SK-N-SH (cell line): ENCODE measurements around the gene FGD3. TPM values are rescaled to one million over a fixed set of nuclear protein-coding genes. Genes with fewer than 3 reads are reported as not detected.

ENCODE experiments used
- CTCF ChIA-PET: fragments of 300-600, 350-600 bp; formaldehyde crosslinking; extraction: SDS; loops from one replicate; lab custom pipeline; 2021; lab: Yijun Ruan, JAX
- POLR2A ChIA-PET: fragments of 350-600 bp; sonication (Branson Sonifier 250); formaldehyde crosslinking; extraction: SDS; loops from one replicate; lab custom pipeline; 2020; ENCODE audit warnings: antibody characterized with exemption, inconsistent platforms; lab: Yijun Ruan, JAX
- DNase-seq: peaks from one replicate; pipeline ENCODE4 v3.0.0; 2012
- H2AFZ ChIP-seq: fragments of 200-600 bp; sonication (generic); 2 replicates; pipeline ENCODE4 v1.8.1; 2016; ENCODE audit warnings: antibody characterized with exemption, mild to moderate bottlenecking, low read depth
- H3F3A ChIP-seq: fragments of 200-600 bp; sonication (generic); replicated peaks from 2 replicates; pipeline ENCODE3; 2016; ENCODE audit warnings: antibody characterized with exemption, mild to moderate bottlenecking; ENCODE audit not compliant: insufficient read depth
- H3K27ac ChIP-seq, 2 experiments: fragments of 200-500 bp in 1 of 2; fragments of 200-600 bp in 1 of 2; sonication (Bioruptor generic) in 1 of 2; sonication (generic), shearing (Covaris generic) in 1 of 2; 2 replicates each; pipeline versions ENCODE4 v1.5.1 to v1.6.1; 2014 to 2016; ENCODE audit warnings: low read depth in 2 of 2, inconsistent platforms in 1 of 2, low read length in 1 of 2, mild to moderate bottlenecking in 1 of 2, mixed read lengths in 1 of 2
- H3K27me3 ChIP-seq: fragments of 200-600 bp; sonication (generic), shearing (Covaris generic); 2 replicates; pipeline ENCODE4 v1.6.1; 2016; ENCODE audit warnings: mixed run types; ENCODE audit not compliant: insufficient read depth
- H3K36me3 ChIP-seq, 2 experiments: fragments of 200-500 bp in 1 of 2; fragments of 200-600 bp in 1 of 2; sonication (Bioruptor generic) in 1 of 2; sonication (generic) in 1 of 2; replicated peaks in 1 of 2; 2 replicates each; pipeline versions ENCODE3 to v1.5.1; 2014 to 2016; ENCODE audit warnings: low read length in 1 of 2, mild to moderate bottlenecking in 1 of 2; ENCODE audit not compliant: insufficient read depth in 2 of 2, control insufficient read depth in 1 of 2
- H3K4me1 ChIP-seq, 2 experiments: fragments of 200-500 bp in 1 of 2; fragments of 200-600 bp in 1 of 2; sonication (Bioruptor generic) in 1 of 2; sonication (generic), shearing (Covaris generic) in 1 of 2; 2 replicates each; pipeline versions ENCODE4 v1.5.1 to v1.6.1; 2014 to 2016; ENCODE audit warnings: low read depth in 1 of 2, low read length in 1 of 2, mixed run types in 1 of 2; ENCODE audit not compliant: insufficient read depth in 2 of 2, control insufficient read depth in 1 of 2
- H3K4me2 ChIP-seq: fragments of 200-600 bp; sonication (generic), shearing (Covaris generic); 2 replicates; pipeline ENCODE4 v1.6.1; 2017; ENCODE audit warnings: mixed run types
- H3K4me3 ChIP-seq, 2 experiments: fragments of 200-500 bp in 1 of 2; fragments of 200-600 bp in 1 of 2; sonication (Bioruptor generic) in 1 of 2; sonication (generic), shearing (Covaris generic) in 1 of 2; 2 replicates each; pipeline versions ENCODE4 v1.5.1 to v1.8.1; 2014 to 2016; ENCODE audit warnings: low read depth in 2 of 2, inconsistent platforms in 1 of 2, low read length in 1 of 2, mild to moderate bottlenecking in 1 of 2, mixed read lengths in 1 of 2, moderate library complexity in 1 of 2
- H3K79me2 ChIP-seq: fragments of 200-600 bp; sonication (generic); 2 replicates; pipeline ENCODE4 v1.8.1; 2017; ENCODE audit warnings: mild to moderate bottlenecking; ENCODE audit not compliant: insufficient read depth
- H3K9ac ChIP-seq: fragments of 200-600 bp; sonication (generic); 2 replicates; pipeline ENCODE4 v1.6.1; 2017; ENCODE audit warnings: mixed run types
- H3K9me2 ChIP-seq: fragments of 200-600 bp; sonication (generic); 2 replicates; pipeline ENCODE4 v1.6.1; 2017; ENCODE audit warnings: mixed run types
- H3K9me3 ChIP-seq: fragments of 200-600 bp; sonication (generic); 2 replicates; pipeline ENCODE4 v1.6.1; 2017; ENCODE audit warnings: mixed run types, mild to moderate bottlenecking, moderate library complexity
- H4K20me1 ChIP-seq: fragments of 200-600 bp; sonication (generic); 2 replicates; pipeline ENCODE4 v1.6.1; 2017; ENCODE audit warnings: mild to moderate bottlenecking, mixed run types; ENCODE audit not compliant: insufficient read depth
- CHD2 ChIP-seq: fragments of 150-350 bp; IDR thresholded peaks from 2 replicates; pipeline ENCODE4 v1.6.1; 2018; ENCODE audit warnings: low read length; ENCODE audit not compliant: partially characterized antibody
- ELF1 ChIP-seq: IDR thresholded peaks from 2 replicates; pipeline ENCODE4 v1.4.0; 2012
- EP300 ChIP-seq, 2 experiments: IDR thresholded peaks; 2 replicates each; pipeline versions ENCODE4 v1.4.0 to v1.6.1; 2012; ENCODE audit warnings: borderline replicate concordance in 1 of 2, low read depth in 1 of 2, low read length in 1 of 2
- EZH2phosphoT487 ChIP-seq: fragments of 200-600 bp; sonication (generic); IDR thresholded peaks from 2 replicates; pipeline ENCODE4 v1.6.1; 2017; ENCODE audit warnings: low read depth, mixed run types, mild to moderate bottlenecking, antibody characterized with exemption, moderate library complexity, borderline replicate concordance
- FOSL2 ChIP-seq: IDR thresholded peaks from 2 replicates; pipeline ENCODE4 v1.4.0; 2012; ENCODE audit warnings: low read depth, mild to moderate bottlenecking, moderate library complexity, borderline replicate concordance
- GATA2 ChIP-seq: sonication (generic); formaldehyde crosslinking; IDR thresholded peaks from 2 replicates; pipeline ENCODE4 v1.5.0; 2020; ENCODE audit warnings: mild to moderate bottlenecking, missing genetic modification reagents
- JUND ChIP-seq: IDR thresholded peaks from 2 replicates; pipeline ENCODE4 v1.4.0; 2012
- MXI1 ChIP-seq: IDR thresholded peaks from 2 replicates; pipeline ENCODE4 v1.6.1; 2012; ENCODE audit warnings: mild to moderate bottlenecking, low read depth, low read length, improper control_type of control experiment
- NFIC ChIP-seq: IDR thresholded peaks from 2 replicates; pipeline ENCODE4 v1.4.0; 2012; ENCODE audit warnings: borderline replicate concordance
- NRF1 ChIP-seq: IDR thresholded peaks from 2 replicates; pipeline ENCODE4 v1.6.1; 2012; ENCODE audit warnings: low read depth, mild to moderate bottlenecking, low read length
- POLR2AphosphoS5 ChIP-seq: IDR thresholded peaks from 2 replicates; pipeline ENCODE4 v1.6.1; 2012; ENCODE audit warnings: low read depth, low read length
- RCOR1 ChIP-seq: fragments of 150-350 bp; IDR thresholded peaks from 2 replicates; pipeline ENCODE4 v1.6.1; 2017; ENCODE audit warnings: antibody characterized with exemption, low read length
- SIN3A ChIP-seq: IDR thresholded peaks from 2 replicates; pipeline ENCODE4 v1.6.1; 2012; ENCODE audit warnings: low read depth, mild to moderate bottlenecking, low read length, moderate library complexity, borderline replicate concordance
- TAF1 ChIP-seq: IDR thresholded peaks from 2 replicates; pipeline ENCODE4 v1.6.1; 2012; ENCODE audit warnings: low read depth, mild to moderate bottlenecking, low read length, moderate library complexity, borderline replicate concordance
- TEAD4 ChIP-seq: IDR thresholded peaks from 2 replicates; pipeline ENCODE4 v1.4.0; 2012; ENCODE audit warnings: mild to moderate bottlenecking, borderline replicate concordance; ENCODE audit not compliant: insufficient read depth
- YY1 ChIP-seq: IDR thresholded peaks from 2 replicates; pipeline ENCODE4 v1.4.0; 2012; ENCODE audit warnings: low read depth, mild to moderate bottlenecking
- WGBS: methylation state at CpG from one replicate; pipeline ENCODE4 v1.1.6; 2017; ENCODE audit warnings: low lambda C conversion rate; 5-methylcytosine and 5-hydroxymethylcytosine counted together
- polyA plus RNA-seq, 3 experiments: library from polyadenylated mRNA; depleted of rRNA; stranded (reverse); fragments of >200 nt; gene quantifications; 2 replicates each; pipeline ENCODE4 v1.2.3, GENCODE V29; 2012
- TF ChIP-seq, protein P1 (sequence below): IDR thresholded peaks from 2 replicates; pipeline ENCODE4 v1.4.0; 2012; ENCODE audit warnings: low read depth, borderline replicate concordance
- TF ChIP-seq, protein P2 (sequence below): fragments of 150-350 bp; IDR thresholded peaks from 2 replicates; pipeline ENCODE4 v1.6.1; 2016; ENCODE audit warnings: mild to moderate bottlenecking, low read depth, low read length
- TF ChIP-seq, protein P3 (sequence below): fragments of 200-600 bp; sonication (generic); IDR thresholded peaks from 2 replicates; pipeline ENCODE4 v1.6.1; 2017; ENCODE audit warnings: antibody characterized with exemption, mild to moderate bottlenecking, moderate library complexity

The FGD3 gene
- polyA plus RNA-seq, 1 of the 3 experiments (the other 2 are of a cell fraction) = not detected

DNA sequence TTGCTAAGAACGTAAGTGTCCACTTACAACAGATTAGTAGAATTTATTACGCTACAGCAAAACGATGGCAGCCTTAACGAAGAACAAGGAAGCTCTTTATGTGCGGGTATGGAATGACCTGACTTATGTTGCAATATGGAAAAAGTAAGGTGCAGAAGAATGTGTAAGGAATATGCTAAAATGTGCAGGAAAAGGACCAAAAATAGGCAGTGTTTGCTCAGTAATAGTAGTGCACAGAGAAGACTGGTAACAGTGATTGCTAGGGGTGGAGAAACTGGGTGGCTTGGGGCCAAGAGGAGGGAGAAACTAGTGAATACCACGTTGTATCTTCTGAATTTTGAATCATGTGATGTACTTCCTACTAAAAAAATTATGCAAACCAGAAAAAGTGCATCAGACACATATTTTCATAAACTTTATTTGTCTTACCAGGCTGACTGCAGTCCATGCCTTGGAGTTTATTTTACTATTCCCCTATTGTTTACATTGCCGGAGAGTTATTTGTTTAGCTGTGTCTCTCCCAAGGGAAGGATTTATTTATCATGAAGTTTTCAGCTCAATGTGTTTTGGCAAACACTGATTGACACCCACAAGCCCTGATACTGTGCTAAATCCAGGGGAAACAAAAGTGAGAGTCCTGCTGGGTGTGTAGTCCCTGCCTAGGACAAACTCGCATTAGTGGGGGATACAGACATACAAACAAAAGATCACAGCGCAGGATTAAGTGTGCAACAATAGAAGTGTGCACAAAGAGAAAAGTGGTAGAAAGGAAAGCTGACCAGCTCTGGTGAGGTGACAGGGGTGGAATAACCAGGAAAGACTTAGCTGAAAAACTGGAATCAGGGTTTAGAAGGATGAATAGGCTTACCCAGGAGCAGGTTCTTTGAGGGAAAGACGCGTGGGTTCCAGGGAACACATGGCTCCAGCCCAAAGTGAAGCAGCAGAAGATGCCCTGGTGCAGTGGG, 35.5 kb upstream of the FGD3 start:
- 51% methylated on average over 11 of the region's 11 CpGs for WGBS
- H3K9ac ChIP-seq = no peak overlapping the region
- no peak overlapping the region for H2AFZ ChIP-seq
- DNase-seq = no peak
- no peaks in the 10 kb centered on the region for H3K9me2 ChIP-seq
- H3K27me3 ChIP-seq = no peaks in the 10 kb centered on the region; the same call in 1 of the 2 replicates
- no peak overlapping the region for H3K4me3 ChIP-seq
- no peaks in the 10 kb centered on the region for H4K20me1 ChIP-seq
- H3K27ac ChIP-seq = no peak overlapping the region
- H3K79me2 ChIP-seq = no peaks in the 10 kb centered on the region
- H3K9me3 ChIP-seq = no peaks in the 10 kb centered on the region
- H3K4me1 ChIP-seq = no peaks in the 10 kb centered on the region
- no peaks in the 10 kb centered on the region for H3F3A ChIP-seq
- POLR2A ChIA-PET = no interaction called here
- TF ChIP-seq NRF1 = no peak
- no peak for TF ChIP-seq TAF1
- TF ChIP-seq, protein P1, sequence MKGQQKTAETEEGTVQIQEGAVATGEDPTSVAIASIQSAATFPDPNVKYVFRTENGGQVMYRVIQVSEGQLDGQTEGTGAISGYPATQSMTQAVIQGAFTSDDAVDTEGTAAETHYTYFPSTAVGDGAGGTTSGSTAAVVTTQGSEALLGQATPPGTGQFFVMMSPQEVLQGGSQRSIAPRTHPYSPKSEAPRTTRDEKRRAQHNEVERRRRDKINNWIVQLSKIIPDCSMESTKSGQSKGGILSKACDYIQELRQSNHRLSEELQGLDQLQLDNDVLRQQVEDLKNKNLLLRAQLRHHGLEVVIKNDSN = no peak
- TF ChIP-seq FOSL2 = no peak
- TF ChIP-seq SIN3A = no peak
- no peak for TF ChIP-seq MXI1
- TF ChIP-seq, protein P2, sequence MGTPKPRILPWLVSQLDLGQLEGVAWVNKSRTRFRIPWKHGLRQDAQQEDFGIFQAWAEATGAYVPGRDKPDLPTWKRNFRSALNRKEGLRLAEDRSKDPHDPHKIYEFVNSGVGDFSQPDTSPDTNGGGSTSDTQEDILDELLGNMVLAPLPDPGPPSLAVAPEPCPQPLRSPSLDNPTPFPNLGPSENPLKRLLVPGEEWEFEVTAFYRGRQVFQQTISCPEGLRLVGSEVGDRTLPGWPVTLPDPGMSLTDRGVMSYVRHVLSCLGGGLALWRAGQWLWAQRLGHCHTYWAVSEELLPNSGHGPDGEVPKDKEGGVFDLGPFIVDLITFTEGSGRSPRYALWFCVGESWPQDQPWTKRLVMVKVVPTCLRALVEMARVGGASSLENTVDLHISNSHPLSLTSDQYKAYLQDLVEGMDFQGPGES = no peak
- TF ChIP-seq POLR2AphosphoS5 = no peak
- TF ChIP-seq JUND = no peak
- no peak for TF ChIP-seq ELF1
- no peak for TF ChIP-seq CHD2
- TF ChIP-seq GATA2 (CRISPR knock-in tag) = no peak
- TF ChIP-seq RCOR1 = no peak
- no peaks in the 10 kb centered on the region for H3K36me3 ChIP-seq
- CTCF ChIA-PET = no interaction called here
- no peak overlapping the region for H3K4me2 ChIP-seq

DNA sequence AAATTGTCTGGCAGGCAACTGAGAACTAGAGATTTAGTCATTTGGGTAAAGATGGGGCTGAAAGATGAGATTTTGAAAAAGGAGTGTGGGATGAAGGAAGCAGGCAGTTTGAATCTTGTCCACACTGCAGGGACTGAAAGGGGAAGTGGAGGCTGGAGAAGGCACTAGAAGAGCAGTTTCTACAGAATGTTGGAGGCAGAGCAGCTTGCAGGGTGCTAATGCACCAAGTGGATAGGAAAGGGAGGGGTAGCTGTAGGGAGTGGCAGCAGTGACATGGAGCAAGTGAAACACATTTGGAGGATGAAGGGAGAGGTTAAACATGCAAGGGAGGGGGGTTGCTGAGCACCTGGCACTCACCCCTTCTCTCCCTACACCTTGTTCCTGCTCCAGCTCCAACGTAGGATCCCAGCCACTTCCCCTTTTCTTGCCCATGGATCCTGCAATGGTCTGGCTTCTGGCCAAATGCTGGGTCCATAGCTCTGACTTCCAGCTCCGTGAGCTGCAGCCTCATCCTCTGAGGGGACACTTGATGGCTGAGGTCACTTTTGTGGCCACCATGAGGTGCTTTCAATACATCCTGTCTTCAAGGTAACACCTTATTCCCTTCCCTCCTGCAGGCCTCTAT, 30.0 kb upstream of the FGD3 start:
- Histone ChIP-seq H2AFZ (no peak overlapping the region), H3K4me3 (no peak overlapping the region), H3K27me3 (no peaks in the 10 kb centered on the region), H3K9me3 (no peaks in the 10 kb centered on the region), H3K9ac (no peak overlapping the region), H4K20me1 (no peaks in the 10 kb centered on the region), H3K4me2 (no peak overlapping the region), H3K27ac (no peak overlapping the region), H3K79me2 (no peaks in the 10 kb centered on the region), H3K36me3 (no peaks in the 10 kb centered on the region), H3K9me2 (no peaks in the 10 kb centered on the region), H3F3A (no peaks in the 10 kb centered on the region), H3K4me1 (no peaks in the 10 kb centered on the region; a peak in 1 of 4 replicates)
- 21% methylated on average over 2 of the region's 2 CpGs for WGBS
- POLR2A ChIA-PET = no interaction called here
- CTCF ChIA-PET = no interaction called here
- DNase-seq = no peak
- TF ChIP-seq EP300 (IDR thresholded peaks at IDR 0.05; ENCODE audit: borderline replicate concordance in 1 of 2, low read depth in 1 of 2, low read length in 1 of 2) = no peak
- TF ChIP-seq NRF1 = no peak
- TF ChIP-seq CHD2 = no peak
- no peak for TF ChIP-seq GATA2 (CRISPR knock-in tag)
- TF ChIP-seq ELF1 = no peak
- TF ChIP-seq TEAD4 = no peak
- no peak for TF ChIP-seq SIN3A
- TF ChIP-seq, protein P2 = no peak
- no peak for TF ChIP-seq JUND
- no peak for TF ChIP-seq NFIC
- TF ChIP-seq YY1 = no peak
- TF ChIP-seq, protein P1 = no peak
- no peak for TF ChIP-seq EZH2phosphoT487
- TF ChIP-seq, protein P3, sequence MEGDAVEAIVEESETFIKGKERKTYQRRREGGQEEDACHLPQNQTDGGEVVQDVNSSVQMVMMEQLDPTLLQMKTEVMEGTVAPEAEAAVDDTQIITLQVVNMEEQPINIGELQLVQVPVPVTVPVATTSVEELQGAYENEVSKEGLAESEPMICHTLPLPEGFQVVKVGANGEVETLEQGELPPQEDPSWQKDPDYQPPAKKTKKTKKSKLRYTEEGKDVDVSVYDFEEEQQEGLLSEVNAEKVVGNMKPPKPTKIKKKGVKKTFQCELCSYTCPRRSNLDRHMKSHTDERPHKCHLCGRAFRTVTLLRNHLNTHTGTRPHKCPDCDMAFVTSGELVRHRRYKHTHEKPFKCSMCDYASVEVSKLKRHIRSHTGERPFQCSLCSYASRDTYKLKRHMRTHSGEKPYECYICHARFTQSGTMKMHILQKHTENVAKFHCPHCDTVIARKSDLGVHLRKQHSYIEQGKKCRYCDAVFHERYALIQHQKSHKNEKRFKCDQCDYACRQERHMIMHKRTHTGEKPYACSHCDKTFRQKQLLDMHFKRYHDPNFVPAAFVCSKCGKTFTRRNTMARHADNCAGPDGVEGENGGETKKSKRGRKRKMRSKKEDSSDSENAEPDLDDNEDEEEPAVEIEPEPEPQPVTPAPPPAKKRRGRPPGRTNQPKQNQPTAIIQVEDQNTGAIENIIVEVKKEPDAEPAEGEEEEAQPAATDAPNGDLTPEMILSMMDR = no peak
